ENCODE results near the gene MED13L. TPM values are rescaled to one million over a fixed set of nuclear protein-coding genes. Genes with fewer than 3 reads are reported as not detected.

Gene MED13L
- total and polyA plus RNA-seq, 2 donors (not counting 1 experiment from before 2014, with no cell fraction given), result 56.5 to 97.3 TPM

- peak; percentile 87 to 93 for DNase-seq (ENCODE audit: low read depth in 2 of 2)
- Histone ChIP-seq H3K4me3 (replicated peaks in 1 of 4; ENCODE audit: control extremely low read depth in 1 of 4, insufficient read depth in 1 of 4, low read depth in 3 of 4, low read length in 4 of 4) (peak overlapping the region in 2 of 4 experiments; percentile 6 to 13), H2AFZ (ENCODE audit: low read length) (no peak overlapping the region), H3K36me3 (ENCODE audit: control insufficient read depth, insufficient read depth, low read length) (no peaks in the 10 kb centered on the region), H3K4me1 (ENCODE audit: control insufficient read depth, extremely low read depth, insufficient read depth, low read length) (peaks cover 18% of the 10 kb centered on the region), H3K27ac (ENCODE audit: insufficient read depth, low read length) (peak overlapping the region; percentile 30), H3K9me3 (ENCODE audit: control insufficient read depth, insufficient read depth, low read depth, low read length) (no peaks in the 10 kb centered on the region), H3K9ac (ENCODE audit: insufficient read depth, low read length) (no peak overlapping the region), H3K27me3 (ENCODE audit: control insufficient read depth, insufficient read depth, low read length) (no peaks in the 10 kb centered on the region), H4K20me1 (ENCODE audit: control insufficient read depth, extremely low read depth, insufficient read depth, low read length) (peaks cover 3% of the 10 kb centered on the region), H3K79me2 (ENCODE audit: control insufficient read depth, insufficient read depth, low read length) (peaks cover 79% of the 10 kb centered on the region), H3K4me2 (ENCODE audit: extremely low read depth, insufficient read depth, low read length) (peak overlapping the region; percentile 63)
- TF ChIP-seq EZH2 (IDR thresholded peaks at IDR 0.05; ENCODE audit: low read length, missing control alignments), result no peak
- no peak for TF ChIP-seq CTCF (conservative IDR thresholded peaks at IDR 0.05 in 1 of 2, IDR thresholded peaks at IDR 0.05 in 1 of 2; ENCODE audit: low read depth in 1 of 2, low read length in 2 of 2)
Measured at GRCh38 chr12:116142936-116143898, 134.3 kb downstream of the MED13L start.

GRCh38 chr12:116141833-116142162, 135.7 kb downstream of the MED13L start:
- peaks cover 3% of the 10 kb centered on the region for H4K20me1 ChIP-seq (ENCODE audit: control insufficient read depth, extremely low read depth, insufficient read depth, low read length)
- no peak overlapping the region for H3K4me2 ChIP-seq (ENCODE audit: extremely low read depth, insufficient read depth, low read length)
- H3K79me2 ChIP-seq (ENCODE audit: control insufficient read depth, insufficient read depth, low read length), result peaks cover 82% of the 10 kb centered on the region
- TF ChIP-seq EZH2 (IDR thresholded peaks at IDR 0.05; ENCODE audit: low read length, missing control alignments) (no peak), CTCF (conservative IDR thresholded peaks at IDR 0.05 in 1 of 2, IDR thresholded peaks at IDR 0.05 in 1 of 2; ENCODE audit: low read depth in 1 of 2, low read length in 2 of 2) (no peak)
- DNase-seq (ENCODE audit: low read depth in 2 of 2), result no peak
- no peaks in the 10 kb centered on the region for H3K27me3 ChIP-seq (ENCODE audit: control insufficient read depth, insufficient read depth, low read length)
- peaks cover 18% of the 10 kb centered on the region for H3K4me1 ChIP-seq (ENCODE audit: control insufficient read depth, extremely low read depth, insufficient read depth, low read length)
- H3K36me3 ChIP-seq (ENCODE audit: control insufficient read depth, insufficient read depth, low read length), result no peaks in the 10 kb centered on the region
- H3K9me3 ChIP-seq (ENCODE audit: control insufficient read depth, insufficient read depth, low read depth, low read length), result no peaks in the 10 kb centered on the region
- no peak overlapping the region for H3K4me3 ChIP-seq (replicated peaks in 1 of 4; ENCODE audit: control extremely low read depth in 1 of 4, insufficient read depth in 1 of 4, low read depth in 3 of 4, low read length in 4 of 4)
- H3K9ac ChIP-seq (ENCODE audit: insufficient read depth, low read length), result no peak overlapping the region
- no peak overlapping the region for H3K27ac ChIP-seq (ENCODE audit: insufficient read depth, low read length)
- H2AFZ ChIP-seq (ENCODE audit: low read length), result no peak overlapping the region

GRCh38 chr12:116141110-116141832, 136.2 kb downstream of the MED13L start:
- Histone ChIP-seq H4K20me1 (ENCODE audit: control insufficient read depth, extremely low read depth, insufficient read depth, low read length) (peaks cover 3% of the 10 kb centered on the region), H3K4me1 (ENCODE audit: control insufficient read depth, extremely low read depth, insufficient read depth, low read length) (peaks cover 19% of the 10 kb centered on the region), H3K79me2 (ENCODE audit: control insufficient read depth, insufficient read depth, low read length) (peaks cover 78% of the 10 kb centered on the region), H3K9me3 (ENCODE audit: control insufficient read depth, insufficient read depth, low read depth, low read length) (no peaks in the 10 kb centered on the region), H3K9ac (ENCODE audit: insufficient read depth, low read length) (no peak overlapping the region), H3K27ac (ENCODE audit: insufficient read depth, low read length) (no peak overlapping the region), H3K4me3 (replicated peaks in 1 of 4; ENCODE audit: control extremely low read depth in 1 of 4, insufficient read depth in 1 of 4, low read depth in 3 of 4, low read length in 4 of 4) (no peak overlapping the region), H2AFZ (ENCODE audit: low read length) (no peak overlapping the region), H3K4me2 (ENCODE audit: extremely low read depth, insufficient read depth, low read length) (no peak overlapping the region), H3K27me3 (ENCODE audit: control insufficient read depth, insufficient read depth, low read length) (no peaks in the 10 kb centered on the region), H3K36me3 (ENCODE audit: control insufficient read depth, insufficient read depth, low read length) (no peaks in the 10 kb centered on the region)
- peak in 1 of 2 donors; percentile 54 for DNase-seq (ENCODE audit: low read depth in 2 of 2)
- TF ChIP-seq CTCF (conservative IDR thresholded peaks at IDR 0.05 in 1 of 2, IDR thresholded peaks at IDR 0.05 in 1 of 2; ENCODE audit: low read depth in 1 of 2, low read length in 2 of 2), result peak in 1 of 2 donors; percentile 22
- no peak for TF ChIP-seq EZH2 (IDR thresholded peaks at IDR 0.05; ENCODE audit: low read length, missing control alignments)
